Endothelial cell of umbilical vein (primary cell): Measurements from ENCODE around the gene EGFL7. TPM values are rescaled to one million over a fixed set of nuclear protein-coding genes. Genes with fewer than 3 reads are reported as not detected.

Source experiments
- BruUV-seq: library from RNA; stranded (reverse); fragments of 400-500 nt; replicated peaks from 2 replicates; lab custom pipeline; 2021; lab: Mats Ljungman, UMichigan
- CTCF ChIA-PET: fragments of 300-600, 350-600 bp; sonication (Branson Sonifier 250); formaldehyde crosslinking; loops from one replicate; lab custom pipeline; 2021; ENCODE audit warnings: antibody characterized with exemption, inconsistent platforms; lab: Charles Lee
- POLR2A ChIA-PET: fragments of 300-600, 350-600 bp; sonication (Branson Sonifier 250); formaldehyde crosslinking; loops from one replicate; lab custom pipeline; 2021; ENCODE audit warnings: antibody characterized with exemption, inconsistent platforms; lab: Charles Lee
- DNase-seq: peaks from one replicate; pipeline ENCODE4 v3.0.0-alpha.2; 2011; ENCODE audit warnings: low read depth, low spot score
- FAIRE-seq: peaks from 2 replicates; lab custom pipeline; 2011; peaks lifted over from hg19 to GRCh38; lab: Jason Lieb, UNC
- H2AFZ ChIP-seq: 2 replicates; pipeline ENCODE4 v1.6.0; 2012; ENCODE audit warnings: low read depth, low read length, control low read depth, inconsistent platforms
- H3K27ac ChIP-seq: 2 replicates; pipeline ENCODE4 v1.5.1; 2011; ENCODE audit warnings: low read depth, mild to moderate bottlenecking, control low read depth, low read length, moderate library complexity; ENCODE audit not compliant: insufficient read depth
- H3K27me3 ChIP-seq, 2 experiments: 2 replicates each; pipeline versions ENCODE4 v1.6.0 to v1.6.1; 2011; ENCODE audit warnings: low read length in 2 of 2, mixed read lengths in 1 of 2; ENCODE audit not compliant: control insufficient read depth in 2 of 2, insufficient read depth in 2 of 2
- H3K36me3 ChIP-seq, 2 experiments: 2 replicates in 1 of 2; 3 replicates in 1 of 2; pipeline ENCODE4 v1.5.1; 2011; ENCODE audit warnings: low read length in 2 of 2, mild to moderate bottlenecking in 1 of 2, moderate library complexity in 1 of 2; ENCODE audit not compliant: control insufficient read depth in 2 of 2, insufficient read depth in 2 of 2; ENCODE audit errors: extremely low read depth in 1 of 2
- H3K4me1 ChIP-seq: 3 replicates; pipeline ENCODE4 v1.5.1; 2011; ENCODE audit warnings: mild to moderate bottlenecking, low read length; ENCODE audit not compliant: control insufficient read depth, insufficient read depth; ENCODE audit errors: extremely low read depth
- H3K4me2 ChIP-seq: 2 replicates; pipeline ENCODE4 v1.6.1; 2011; ENCODE audit warnings: low read length, control low read depth, mixed read lengths; ENCODE audit not compliant: insufficient read depth
- H3K4me3 ChIP-seq, 3 experiments: fragments of 200-600 bp in 1 of 3; sonication (generic), shearing (Covaris generic) in 1 of 3; replicated peaks in 1 of 3; 2 replicates each; pipeline ENCODE4 v1.5.1; 2011 to 2016; ENCODE audit warnings: control low read depth in 3 of 3, low read length in 3 of 3, mild to moderate bottlenecking in 2 of 3, inconsistent platforms in 1 of 3, low read depth in 1 of 3, moderate library complexity in 1 of 3; ENCODE audit not compliant: insufficient read depth in 1 of 3
- H3K79me2 ChIP-seq: 2 replicates; pipeline ENCODE4 v1.6.0; 2012; ENCODE audit warnings: low read length, inconsistent platforms; ENCODE audit not compliant: control insufficient read depth, insufficient read depth
- H3K9ac ChIP-seq: replicated peaks from 2 replicates; pipeline ENCODE3; 2011; ENCODE audit warnings: low read length, control low read depth; ENCODE audit not compliant: insufficient read depth; ENCODE audit errors: extremely low read depth
- H3K9me1 ChIP-seq: replicated peaks from 3 replicates; pipeline ENCODE4 v1.6.0; 2011; ENCODE audit warnings: mild to moderate bottlenecking, low read length; ENCODE audit not compliant: control insufficient read depth, insufficient read depth; ENCODE audit errors: extremely low read depth
- H3K9me3 ChIP-seq: replicated peaks from 2 replicates; pipeline ENCODE4 v1.5.1; 2012; ENCODE audit warnings: low read length, inconsistent platforms; ENCODE audit not compliant: control insufficient read depth, insufficient read depth
- H4K20me1 ChIP-seq: replicated peaks from 2 replicates; pipeline ENCODE3; 2011; ENCODE audit warnings: mild to moderate bottlenecking, low read length; ENCODE audit not compliant: control insufficient read depth, insufficient read depth; ENCODE audit errors: extremely low read depth
- EZH2 ChIP-seq: IDR thresholded peaks from 2 replicates; pipeline ENCODE4 v1.6.1; 2012; ENCODE audit warnings: borderline replicate concordance, low read depth, mild to moderate bottlenecking, moderate library complexity, low read length, inconsistent platforms; ENCODE audit not compliant: severe bottlenecking
- JUN ChIP-seq: IDR thresholded peaks from 2 replicates; pipeline ENCODE4 v1.6.1; 2011; ENCODE audit warnings: borderline replicate concordance, low read depth; ENCODE audit not compliant: insufficient read length, insufficient read depth
- POLR2A ChIP-seq: IDR thresholded peaks from 2 replicates; pipeline ENCODE4 v1.6.1; 2012; ENCODE audit warnings: low read depth, mild to moderate bottlenecking, control low read depth, low read length
- POLR2AphosphoS5 ChIP-seq: IDR thresholded peaks from 2 replicates; pipeline ENCODE4 v1.6.1; 2012; ENCODE audit warnings: low read depth, mild to moderate bottlenecking, control low read depth, low read length, moderate library complexity; ENCODE audit not compliant: insufficient read depth
- dilution Hi-C: fragments of 300-500 bp; cut with MboI; formaldehyde crosslinking; loops from one replicate; pipeline ENCODE4 v1.15.0; 2019; ENCODE audit warnings: low sequenced_read_pairs; ENCODE audit not compliant: extremely low pct_ligation_motif_present
- intact Hi-C: fragments of 100-400 bp; cut with micrococcal nuclease; formaldehyde crosslinking; loops from one replicate; pipeline ENCODE4 v1.10.0; 2022
- polyA plus RNA-seq, 4 experiments: library from polyadenylated mRNA; depleted of rRNA in 3 of 4; stranded (reverse) in 3 of 4; unstranded in 1 of 4; fragments of >200 nt; gene quantifications; 2 replicates each; pipeline versions ENCODE4 v1.2.1 to v1.2.3, GENCODE V29; 2011 to 2012; ENCODE audit warnings: missing spikeins in 1 of 4
- total RNA-seq: library from RNA; stranded (reverse); gene quantifications from 2 replicates; pipeline ENCODE4 v1.2.3, GENCODE V29; 2021

EGFL7 gene
- total and polyA plus RNA-seq, 2 donors (not counting 3 experiments of a cell fraction or from before 2014, with no cell fraction given) = 1,043 to 1,377 TPM

DNA sequence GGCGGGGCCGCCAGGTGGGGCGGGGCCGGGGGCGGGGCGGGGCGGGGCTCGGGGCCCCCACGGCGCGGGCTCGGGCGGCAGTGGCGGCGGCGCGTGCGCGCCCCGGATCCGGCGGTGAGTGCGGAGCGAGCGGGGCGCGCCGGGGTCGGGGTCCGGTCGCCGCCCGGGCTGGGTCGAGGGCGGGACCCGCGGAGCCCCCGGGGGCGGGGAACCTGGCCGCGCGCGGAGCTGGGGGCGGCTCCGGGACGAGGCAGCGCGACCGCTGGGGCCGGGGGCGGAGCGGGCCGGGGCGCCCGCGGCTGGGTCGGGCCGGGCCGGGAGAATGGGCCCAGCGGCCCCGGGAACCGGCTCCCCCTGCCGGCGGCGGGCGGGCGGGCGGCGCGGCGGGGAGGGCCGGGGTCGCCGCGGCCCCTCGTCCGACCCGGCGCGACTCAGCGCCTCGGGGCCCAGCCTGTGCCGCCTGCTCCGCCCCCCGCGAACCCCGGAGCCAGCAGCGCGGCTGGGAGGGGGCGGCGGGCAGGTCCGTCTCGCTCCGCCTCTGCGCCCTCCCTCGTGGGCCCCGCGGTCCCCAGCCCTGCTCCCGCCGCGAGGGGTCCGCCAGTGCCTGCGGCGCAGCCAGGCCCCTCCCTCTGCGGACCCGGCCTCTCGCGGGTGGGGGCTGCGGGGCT lies 3.1 kb downstream of the EGFL7 start:
- Histone ChIP-seq H4K20me1 (no peaks in the 10 kb centered on the region), H3K9me1 (no peaks in the 10 kb centered on the region), H3K9me3 (no peaks in the 10 kb centered on the region), H3K4me2 (no peak overlapping the region), H3K79me2 (peaks cover 82% of the 10 kb centered on the region), H3K27me3 (no peaks in the 10 kb centered on the region), H3K9ac (peak overlapping the region; percentile 79), H2AFZ (no peak overlapping the region), H3K36me3 (peaks cover 31 to 60% of the 10 kb centered on the region in 2 experiments), H3K27ac (no peak overlapping the region), H3K4me3 (peak overlapping the region in 1 of 3 experiments; percentile 83), H3K4me1 (peaks cover 31% of the 10 kb centered on the region)
- ChIA-PET POLR2A (interaction anchor here (1.6 to 9.9 kb wide), 2 partner anchors 10 to 19 kb away, joined by 9 to 161 read pairs; no protein-coding TSS in a partner anchor), CTCF (interaction anchor here (1.2 to 7.2 kb wide), 2 partner anchors 9 to 20 kb away, joined by 5 to 90 read pairs; no protein-coding TSS in a partner anchor)
- TF ChIP-seq JUN (no peak), POLR2AphosphoS5 (peak; percentile 96), EZH2 (no peak), POLR2A (peak; percentile 86)
- DNase-seq (no peak), FAIRE-seq (no peak)
- BruUV-seq = no TSS peak
- dilution Hi-C loops (no loop called here), intact Hi-C loops (loop anchor here (1.0 kb wide), 1 partner anchor 10 kb away; no protein-coding TSS in a partner anchor)
